K562 (cell line): Measurements from ENCODE around the gene SRCIN1. TPM values are rescaled to one million over a fixed set of nuclear protein-coding genes. Genes with fewer than 3 reads are reported as not detected.

ENCODE experiments used
- E2F3 ChIP-seq: fragments of 250-450 bp; sonication (Bioruptor Pico); IDR thresholded peaks from 2 replicates; pipeline ENCODE4 v1.4.0; 2020; ENCODE audit warnings: mild to moderate bottlenecking
- ETV6 ChIP-seq, 3 experiments: fragments of 150-350 bp in 1 of 3; sonication (generic) in 1 of 3; formaldehyde crosslinking in 1 of 3; IDR thresholded peaks; 2 replicates each; pipeline versions ENCODE4 v1.6.1 to v1.8.0; 2014 to 2022; ENCODE audit warnings: borderline replicate concordance in 2 of 3, low read depth in 2 of 3, antibody characterized with exemption in 1 of 3, low read length in 1 of 3, mild to moderate bottlenecking in 1 of 3, missing genetic modification reagents in 1 of 3
- FOXM1 ChIP-seq, 2 experiments: fragments of 450-650 bp in 1 of 2; sonication (generic) in 1 of 2; formaldehyde crosslinking in 1 of 2; IDR thresholded peaks; 2 replicates each; pipeline versions ENCODE4 v1.6.1 to v1.9.0; 2017 to 2022; ENCODE audit warnings: low read depth in 2 of 2, mild to moderate bottlenecking in 2 of 2, missing genetic modification reagents in 1 of 2, moderate library complexity in 1 of 2
- GMEB1 ChIP-seq: fragments of 250-450 bp; sonication (Bioruptor Pico); IDR thresholded peaks from 2 replicates; pipeline ENCODE4 v1.4.0; 2020; ENCODE audit warnings: mild to moderate bottlenecking
- HINFP ChIP-seq: fragments of 450-650 bp; conservative IDR thresholded peaks from 2 replicates; pipeline ENCODE4 v1.6.1; 2016; ENCODE audit warnings: missing genetic modification characterization, low read depth, mild to moderate bottlenecking, control low read depth, missing compliant biosample characterization
- IRF1 ChIP-seq: sonication (generic); formaldehyde crosslinking; IDR thresholded peaks from 2 replicates; pipeline ENCODE4 v1.8.0; 2022; ENCODE audit warnings: missing genetic modification reagents, mild to moderate bottlenecking, borderline replicate concordance
- IRF2 ChIP-seq: sonication (generic); formaldehyde crosslinking; IDR thresholded peaks from 2 replicates; pipeline ENCODE4 v1.8.1; 2022; ENCODE audit warnings: mild to moderate bottlenecking, missing genetic modification reagents
- KLF6 ChIP-seq: fragments of 250-450 bp; sonication (Bioruptor Pico); IDR thresholded peaks from 2 replicates; pipeline ENCODE4 v1.4.0; 2020; ENCODE audit warnings: mild to moderate bottlenecking, moderate library complexity, borderline replicate concordance
- PTRF ChIP-seq: fragments of 450-650 bp; IDR thresholded peaks from 2 replicates; pipeline ENCODE4 v1.6.1; 2016; ENCODE audit warnings: mild to moderate bottlenecking, missing genetic modification characterization, missing compliant biosample characterization
- RBM34 ChIP-seq: fragments of 200-400 bp; formaldehyde crosslinking; IDR thresholded peaks from 2 replicates; pipeline ENCODE4 v1.6.1; 2018; ENCODE audit warnings: low read length, borderline replicate concordance; ENCODE audit not compliant: insufficient read depth
- SFPQ ChIP-seq: fragments of 200-400 bp; formaldehyde crosslinking; IDR thresholded peaks from 2 replicates; pipeline ENCODE4 v1.6.1; 2017; ENCODE audit warnings: mild to moderate bottlenecking, low read depth, low read length, moderate library complexity
- SMARCB1 ChIP-seq: IDR thresholded peaks from 2 replicates; pipeline ENCODE4 v1.6.1; 2011; ENCODE audit warnings: improper control_type of control experiment, low read depth; ENCODE audit not compliant: insufficient read length
- TAF9B ChIP-seq: fragments of 450-650 bp; IDR thresholded peaks from 2 replicates; pipeline ENCODE4 v1.6.1; 2018; ENCODE audit warnings: mild to moderate bottlenecking; ENCODE audit not compliant: partially characterized antibody
- TRIM25 ChIP-seq: fragments of 450-650 bp; IDR thresholded peaks from 2 replicates; pipeline ENCODE4 v1.7.0; 2016; ENCODE audit warnings: borderline replicate concordance
- ZBTB34 ChIP-seq: fragments of 250-450 bp; sonication (Bioruptor Pico); IDR thresholded peaks from 2 replicates; pipeline ENCODE4 v1.8.0; 2021; ENCODE audit warnings: mild to moderate bottlenecking, moderate library complexity
- ZC3H8 ChIP-seq: fragments of 450-650 bp; IDR thresholded peaks from 2 replicates; pipeline ENCODE4 v1.6.1; 2017
- ZFP1 ChIP-seq: fragments of 450-650 bp; formaldehyde crosslinking; IDR thresholded peaks from 2 replicates; pipeline ENCODE4 v1.4.0; 2020; ENCODE audit warnings: mild to moderate bottlenecking, mixed read lengths
- ZNF282 ChIP-seq: sonication (generic); formaldehyde crosslinking; IDR thresholded peaks from 2 replicates; pipeline ENCODE4 v1.8.1; 2023; ENCODE audit warnings: missing genetic modification reagents
- ZSCAN29 ChIP-seq: fragments of 450-650 bp; IDR thresholded peaks from 2 replicates; pipeline ENCODE4 v1.6.1; 2017
- polyA plus RNA-seq, 8 experiments: library from polyadenylated mRNA; depleted of rRNA in 4 of 8; stranded (reverse) in 5 of 8; unstranded in 3 of 8; fragments of >200 nt; fragmentation: Nextera tagmentation in 2 of 8; fragmentation: Illumina TruSeq in 1 of 8; extraction: Ambion mirVana in 2 of 8; extraction: Trizol in 1 of 8; gene quantifications; 2 replicates each; pipeline versions ENCODE4 v1.2.1 to v1.2.3, GENCODE V29; 2011 to 2014; ENCODE audit warnings: inconsistent platforms in 1 of 8, missing spikeins in 1 of 8
- total RNA-seq, 7 experiments: library from RNA; depleted of rRNA in 6 of 7; stranded (reverse); fragments of >200 nt in 6 of 7; fragmentation: Illumina TruSeq in 2 of 7; extraction: Trizol in 2 of 7; gene quantifications; 2 replicates each; pipeline versions ENCODE4 v1.2.1 to v1.2.3, GENCODE V29; 2011 to 2021; ENCODE audit warnings: low replicate concordance in 1 of 7

SRCIN1 gene
- total and polyA plus RNA-seq, 9 of the 15 experiments (the other 6 are each of a cell fraction or from before 2014, with no cell fraction given): 0.09 to 0.33 (median 0.13) TPM; not detected in 6

- TF ChIP-seq TRIM25 (no peak), SMARCB1 (no peak), KLF6 (no peak), HINFP (no peak), ETV6 (IDR thresholded peaks at IDR 0.05; ENCODE audit: borderline replicate concordance in 1 of 2, low read depth in 2 of 2, low read length in 1 of 2) (no peak), ETV6 (CRISPR knock-in tag; IDR thresholded peaks at IDR 0.05; ENCODE audit: borderline replicate concordance) (no peak), IRF1 (no peak), ZBTB34 (CRISPR knock-in tag) (no peak), E2F3 (CRISPR knock-in tag) (no peak), IRF2 (CRISPR knock-in tag) (no peak), TAF9B (no peak), ZNF282 (CRISPR knock-in tag) (no peak), RBM34 (no peak), ZC3H8 (no peak), ZFP1 (no peak), SFPQ (no peak), ZSCAN29 (peak; percentile 89), PTRF (no peak), GMEB1 (CRISPR knock-in tag) (no peak), FOXM1 (IDR thresholded peaks at IDR 0.05; ENCODE audit: low read depth) (peak; percentile 93), FOXM1 (CRISPR knock-in tag; IDR thresholded peaks at IDR 0.05; ENCODE audit: low read depth) (no peak)
Measured at GRCh38 chr17:38598536-38598935, 7.2 kb downstream of the SRCIN1 start (continued).
